Measurements from ENCODE around the gene EBF3. TPM values are rescaled to one million over a fixed set of nuclear protein-coding genes. Genes with fewer than 3 reads are reported as not detected.

Gene EBF3
- 1.5 TPM for polyA plus RNA-seq (2013, experiment 1 of 2)
- 1.2 TPM for polyA plus RNA-seq (2013, experiment 2 of 2)

GRCh38 chr10:129963641-129964501, at the start of gene EBF3:
EBF3 (minus strand) TSS chr10:129964274; CDS start chr10:129963768, 506 bp downstream.
- Histone ChIP-seq H3K4me3 (ENCODE audit: insufficient read depth in 1 of 2, low read depth in 1 of 2, low read length in 2 of 2) (peak within 1 kb of the TSS; percentile 57 to 87), H3K9me3 (ENCODE audit: control insufficient read depth, low read length) (no peaks in the 10 kb centered on the region), H3K14ac (ENCODE audit: low read length in 2 of 2) (no peak within 1 kb of the TSS), H2AFZ (ENCODE audit: low read depth, low read length) (peak within 1 kb of the TSS; percentile 89), H3K36me3 (ENCODE audit: control insufficient read depth in 1 of 2, insufficient read depth in 2 of 2, low read depth in 1 of 2, low read length in 2 of 2) (peaks cover 0 to 29% of the 10 kb centered on the region in 2 experiments), H2BK15ac (ENCODE audit: low read depth, poor library complexity, severe bottlenecking) (peak within 1 kb of the TSS; percentile 12), H4K91ac (ENCODE audit: low read length) (peak within 1 kb of the TSS; percentile 39), H3K4ac (ENCODE audit: low read depth in 1 of 2, low read length in 2 of 2) (no peak within 1 kb of the TSS), H2BK12ac (ENCODE audit: low read length in 2 of 2) (no peak within 1 kb of the TSS), H2AK5ac (ENCODE audit: low read length, severe bottlenecking) (no peak within 1 kb of the TSS), H3K79me1 (replicated peaks; ENCODE audit: low read length, poor library complexity, severe bottlenecking) (no peaks in the 10 kb centered on the region), H3K4me2 (ENCODE audit: low read length, poor library complexity, severe bottlenecking) (peak within 1 kb of the TSS; percentile 82), H3K23ac (ENCODE audit: low read length in 2 of 2) (peak within 1 kb of the TSS in 1 of 2 experiments; percentile 63), H3K4me1 (ENCODE audit: control insufficient read depth, insufficient read depth, low read depth, low read length) (peaks cover 53% of the 10 kb centered on the region), H4K8ac (ENCODE audit: low read length) (no peak within 1 kb of the TSS), H3K27ac (ENCODE audit: low read length, poor library complexity, severe bottlenecking) (no peak within 1 kb of the TSS), H3K9ac (ENCODE audit: low read length) (peak within 1 kb of the TSS; percentile 98), H2BK120ac (ENCODE audit: low read depth, low read length) (peak within 1 kb of the TSS; percentile 49), H3K18ac (ENCODE audit: low read depth in 1 of 2, low read length in 2 of 2) (no peak within 1 kb of the TSS), H3K27me3 (ENCODE audit: control insufficient read depth in 1 of 2, insufficient read depth in 1 of 2, low read length in 2 of 2) (peaks cover 0 to 81% of the 10 kb centered on the region in 2 experiments), H2BK5ac (ENCODE audit: low read depth, low read length, poor library complexity, severe bottlenecking) (no peak within 1 kb of the TSS)
- under 1% methylated on average over 106 of the region's 131 CpGs for WGBS
- DNase-seq: peak; percentile 78

DNA sequence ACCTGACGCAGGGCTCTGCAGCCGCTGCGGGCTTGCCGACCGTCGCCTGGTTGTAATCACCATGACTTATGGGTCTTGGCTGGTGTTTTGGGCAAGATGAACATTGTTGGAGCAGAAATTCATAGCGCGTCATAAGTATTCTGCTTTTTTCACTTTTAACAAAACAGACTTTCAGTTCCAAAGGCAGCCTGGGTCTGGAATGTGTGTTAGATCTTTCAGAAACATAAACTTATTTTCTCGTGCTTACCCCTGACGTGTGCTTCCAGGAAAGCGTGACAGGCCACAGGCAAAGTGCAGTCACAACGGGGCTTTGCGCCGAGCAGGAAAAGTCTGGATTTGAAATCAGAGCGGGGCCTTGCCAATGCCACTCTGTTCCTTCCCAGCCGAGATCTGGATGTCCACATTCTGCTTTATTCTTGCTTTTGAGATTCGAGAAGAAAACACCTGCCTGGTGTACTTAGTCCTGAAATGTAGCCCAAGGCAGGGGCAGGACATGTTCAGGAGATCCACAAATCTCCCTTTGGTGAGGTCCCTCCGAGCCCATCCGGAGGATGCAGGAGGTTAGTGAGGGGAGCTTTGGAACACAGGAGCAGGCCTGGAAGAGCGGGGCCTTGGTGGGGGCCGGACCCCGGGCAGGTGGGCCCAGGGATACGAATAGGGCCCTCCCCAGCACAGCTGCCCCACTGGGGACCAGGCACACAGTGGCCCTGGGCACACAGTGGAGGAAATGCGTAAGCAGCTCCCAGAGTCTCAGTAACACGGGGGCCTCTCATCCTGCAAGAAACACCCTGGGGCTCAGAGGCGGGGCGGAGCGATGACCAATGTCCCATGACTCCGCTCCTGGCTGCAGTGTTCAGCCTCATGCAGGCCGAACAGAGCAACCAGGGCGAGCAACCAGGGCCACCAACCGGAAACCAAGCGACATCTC, 49.5 kb upstream of the EBF3 start:
- Histone ChIP-seq H3K18ac (ENCODE audit: low read depth in 1 of 2, low read length in 2 of 2) (no peak overlapping the region), H3K79me1 (replicated peaks; ENCODE audit: low read length, poor library complexity, severe bottlenecking) (no peaks in the 10 kb centered on the region), H2AFZ (ENCODE audit: low read depth, low read length) (no peak overlapping the region), H3K36me3 (ENCODE audit: control insufficient read depth in 1 of 2, insufficient read depth in 2 of 2, low read depth in 1 of 2, low read length in 2 of 2) (no peaks in the 10 kb centered on the region), H2AK5ac (ENCODE audit: low read length, severe bottlenecking) (no peak overlapping the region), H3K27ac (ENCODE audit: low read length, poor library complexity, severe bottlenecking) (no peak overlapping the region), H2BK12ac (ENCODE audit: low read length in 2 of 2) (no peak overlapping the region), H3K4me3 (ENCODE audit: insufficient read depth in 1 of 2, low read depth in 1 of 2, low read length in 2 of 2) (peak overlapping the region in 1 of 2 experiments; percentile 68), H3K23ac (ENCODE audit: low read length in 2 of 2) (no peak overlapping the region), H2BK15ac (ENCODE audit: low read depth, poor library complexity, severe bottlenecking) (no peak overlapping the region), H3K4me1 (ENCODE audit: control insufficient read depth, insufficient read depth, low read depth, low read length) (no peaks in the 10 kb centered on the region), H4K8ac (ENCODE audit: low read length) (no peak overlapping the region), H3K9me3 (ENCODE audit: control insufficient read depth, low read length) (no peaks in the 10 kb centered on the region), H4K91ac (ENCODE audit: low read length) (no peak overlapping the region), H3K27me3 (ENCODE audit: control insufficient read depth in 1 of 2, insufficient read depth in 1 of 2, low read length in 2 of 2) (no peaks in the 10 kb centered on the region), H3K4ac (ENCODE audit: low read depth in 1 of 2, low read length in 2 of 2) (no peak overlapping the region), H3K4me2 (ENCODE audit: low read length, poor library complexity, severe bottlenecking) (no peak overlapping the region), H2BK120ac (ENCODE audit: low read depth, low read length) (no peak overlapping the region), H2BK5ac (ENCODE audit: low read depth, low read length, poor library complexity, severe bottlenecking) (no peak overlapping the region), H3K14ac (ENCODE audit: low read length in 2 of 2) (no peak overlapping the region), H3K9ac (ENCODE audit: low read length) (peak overlapping the region; percentile 88)
- DNase-seq: no peak
- 88% methylated on average over 33 of the region's 33 CpGs for WGBS

DNA sequence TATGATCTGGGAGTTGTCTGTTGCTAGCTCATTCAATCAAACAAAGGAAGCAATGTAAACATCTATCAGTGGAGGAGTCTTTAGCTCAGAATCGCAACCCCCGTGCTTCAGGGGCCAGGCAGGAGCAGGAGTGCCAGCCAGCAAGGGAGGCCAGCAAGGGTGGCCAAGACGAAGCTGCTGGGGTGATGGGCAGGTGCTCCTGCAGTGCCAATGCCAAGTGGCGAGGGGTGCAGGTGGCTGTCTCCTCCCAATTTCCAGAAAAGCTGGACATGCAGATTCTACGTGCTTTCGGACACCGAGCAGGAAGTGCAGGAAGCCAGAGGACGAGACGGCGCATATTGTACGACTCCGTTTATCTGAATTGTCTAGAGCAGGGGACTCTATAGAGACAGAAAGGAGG, 48.1 kb upstream of the EBF3 start:
- H3K36me3 ChIP-seq (ENCODE audit: control insufficient read depth in 1 of 2, insufficient read depth in 2 of 2, low read depth in 1 of 2, low read length in 2 of 2): no peaks in the 10 kb centered on the region
- H2BK120ac ChIP-seq (ENCODE audit: low read depth, low read length): no peak overlapping the region
- no peak overlapping the region for H4K8ac ChIP-seq (ENCODE audit: low read length)
- H3K79me1 ChIP-seq (replicated peaks; ENCODE audit: low read length, poor library complexity, severe bottlenecking): no peaks in the 10 kb centered on the region
- no peaks in the 10 kb centered on the region for H3K27me3 ChIP-seq (ENCODE audit: control insufficient read depth in 1 of 2, insufficient read depth in 1 of 2, low read length in 2 of 2)
- peaks cover under 1% of the 10 kb centered on the region for H3K9me3 ChIP-seq (ENCODE audit: control insufficient read depth, low read length)
- H3K27ac ChIP-seq (ENCODE audit: low read length, poor library complexity, severe bottlenecking): no peak overlapping the region
- no peaks in the 10 kb centered on the region for H3K4me1 ChIP-seq (ENCODE audit: control insufficient read depth, insufficient read depth, low read depth, low read length)
- no peak overlapping the region for H2AK5ac ChIP-seq (ENCODE audit: low read length, severe bottlenecking)
- no peak overlapping the region for H3K4me2 ChIP-seq (ENCODE audit: low read length, poor library complexity, severe bottlenecking)
- no peak overlapping the region for H2AFZ ChIP-seq (ENCODE audit: low read depth, low read length)
- no peak overlapping the region for H3K4ac ChIP-seq (ENCODE audit: low read depth in 1 of 2, low read length in 2 of 2)
- 82% methylated on average over 12 of the region's 12 CpGs for WGBS
- no peak overlapping the region for H3K18ac ChIP-seq (ENCODE audit: low read depth in 1 of 2, low read length in 2 of 2)
- H3K9ac ChIP-seq (ENCODE audit: low read length): no peak overlapping the region
- no peak for DNase-seq
- peak overlapping the region in 1 of 2 experiments; percentile 28 for H3K4me3 ChIP-seq (ENCODE audit: insufficient read depth in 1 of 2, low read depth in 1 of 2, low read length in 2 of 2)
- H2BK15ac ChIP-seq (ENCODE audit: low read depth, poor library complexity, severe bottlenecking): no peak overlapping the region
- H3K23ac ChIP-seq (ENCODE audit: low read length in 2 of 2): peak overlapping the region in 1 of 2 experiments; percentile 55
- no peak overlapping the region for H2BK12ac ChIP-seq (ENCODE audit: low read length in 2 of 2)
- no peak overlapping the region for H3K14ac ChIP-seq (ENCODE audit: low read length in 2 of 2)
- no peak overlapping the region for H2BK5ac ChIP-seq (ENCODE audit: low read depth, low read length, poor library complexity, severe bottlenecking)
- H4K91ac ChIP-seq (ENCODE audit: low read length): no peak overlapping the region

DNA sequence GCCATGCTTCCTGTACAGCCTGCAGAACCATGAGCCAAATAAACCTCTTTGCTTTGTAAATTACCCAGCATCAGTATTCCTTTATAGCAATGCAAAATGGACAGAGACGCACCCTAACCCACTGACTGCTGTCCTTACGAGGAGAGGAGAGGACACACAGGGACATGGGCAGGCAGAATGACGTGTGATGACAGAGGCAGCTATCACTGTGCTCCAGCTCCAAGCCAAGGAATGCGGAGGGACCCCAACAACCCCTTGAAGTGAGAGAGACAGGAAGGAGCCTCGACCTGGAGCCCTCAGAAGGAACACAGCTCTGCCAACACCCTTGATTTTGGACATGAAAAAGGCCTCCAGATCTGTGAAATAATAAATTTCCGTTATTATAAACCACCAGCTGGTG, 46.6 kb upstream of the EBF3 start:
- H3K79me1 ChIP-seq (replicated peaks; ENCODE audit: low read length, poor library complexity, severe bottlenecking): no peaks in the 10 kb centered on the region
- no peak overlapping the region for H3K9ac ChIP-seq (ENCODE audit: low read length)
- no peak overlapping the region for H2BK120ac ChIP-seq (ENCODE audit: low read depth, low read length)
- no peak overlapping the region for H4K91ac ChIP-seq (ENCODE audit: low read length)
- H3K36me3 ChIP-seq (ENCODE audit: control insufficient read depth in 1 of 2, insufficient read depth in 2 of 2, low read depth in 1 of 2, low read length in 2 of 2): no peaks in the 10 kb centered on the region
- no peak overlapping the region for H3K18ac ChIP-seq (ENCODE audit: low read depth in 1 of 2, low read length in 2 of 2)
- DNase-seq: no peak
- H3K23ac ChIP-seq (ENCODE audit: low read length in 2 of 2): no peak overlapping the region
- H3K14ac ChIP-seq (ENCODE audit: low read length in 2 of 2): no peak overlapping the region
- no peak overlapping the region for H2BK15ac ChIP-seq (ENCODE audit: low read depth, poor library complexity, severe bottlenecking)
- no peak overlapping the region for H2AK5ac ChIP-seq (ENCODE audit: low read length, severe bottlenecking)
- H3K9me3 ChIP-seq (ENCODE audit: control insufficient read depth, low read length): peaks cover 3% of the 10 kb centered on the region
- H2AFZ ChIP-seq (ENCODE audit: low read depth, low read length): no peak overlapping the region
- no peak overlapping the region for H4K8ac ChIP-seq (ENCODE audit: low read length)
- H3K27ac ChIP-seq (ENCODE audit: low read length, poor library complexity, severe bottlenecking): no peak overlapping the region
- no peak overlapping the region for H3K4ac ChIP-seq (ENCODE audit: low read depth in 1 of 2, low read length in 2 of 2)
- 71% methylated on average over 6 of the region's 6 CpGs for WGBS
- H2BK12ac ChIP-seq (ENCODE audit: low read length in 2 of 2): no peak overlapping the region
- no peak overlapping the region for H3K4me2 ChIP-seq (ENCODE audit: low read length, poor library complexity, severe bottlenecking)
- H3K4me3 ChIP-seq (ENCODE audit: insufficient read depth in 1 of 2, low read depth in 1 of 2, low read length in 2 of 2): no peak overlapping the region
- H3K27me3 ChIP-seq (ENCODE audit: control insufficient read depth in 1 of 2, insufficient read depth in 1 of 2, low read length in 2 of 2): no peaks in the 10 kb centered on the region
- H3K4me1 ChIP-seq (ENCODE audit: control insufficient read depth, insufficient read depth, low read depth, low read length): no peaks in the 10 kb centered on the region
- no peak overlapping the region for H2BK5ac ChIP-seq (ENCODE audit: low read depth, low read length, poor library complexity, severe bottlenecking)
